Glutamatergic neuron (in vitro differentiated cells): ENCODE results near the gene ZNF71. TPM values are rescaled to one million over a fixed set of nuclear protein-coding genes. Genes with fewer than 3 reads are reported as not detected.

ENCODE experiments used
- total RNA-seq: library from RNA; stranded (reverse); fragmentation: NEBNext Ultra II Directional; extraction: Animal tissue kit (Norgen Biotek cat#: 25700); gene quantifications from one replicate; pipeline ENCODE4 v1.2.1, GENCODE V29; 2021; ENCODE audit not compliant: unreplicated experiment

ZNF71 gene
- total RNA-seq, 1 donor from 2014 or later: 48.2 TPM

Other genes with a start within 250 kb of the ZNF71 start
- 7.5 TPM for gene ZNF582, start 201.8 kb upstream of the ZNF71 start, total RNA-seq
- gene ZNF583, start 191.0 kb upstream of the ZNF71 start, total RNA-seq: 13.6 TPM
- gene ZNF667, start 118.0 kb upstream of the ZNF71 start, total RNA-seq: 6.0 TPM
- 18.7 TPM for gene ZNF471, start 87.4 kb upstream of the ZNF71 start, total RNA-seq
- 25.9 TPM for gene ZFP28, start 56.4 kb upstream of the ZNF71 start, total RNA-seq
- gene ZNF470, start 27.8 kb upstream of the ZNF71 start, total RNA-seq: 10.1 TPM
- 2.7 TPM for gene SMIM17, start 47.9 kb downstream of the ZNF71 start, total RNA-seq
- 2.7 TPM for gene ZNF835, start 76.5 kb downstream of the ZNF71 start, total RNA-seq
- 11.6 TPM for gene PEG3, start 245.4 kb downstream of the ZNF71 start, total RNA-seq
- gene ZIM2, start 245.4 kb downstream of the ZNF71 start, total RNA-seq: not detected